ENCODE data around the gene SLC12A8.

SLC12A8 gene

GRCh38 chr3:125072301-125072700 is 140.2 kb downstream of the SLC12A8 start:
- no peak for DNase-seq

- no peak for DNase-seq
These were observed 142.4 kb downstream of the SLC12A8 start for GRCh38 chr3:125069968-125070745.

GRCh38 chr3:125069452-125069851 is 143.1 kb downstream of the SLC12A8 start:
- DNase-seq, result no peak

GRCh38 chr3:125068265-125068664 is 144.3 kb downstream of the SLC12A8 start:
- no peak for DNase-seq

GRCh38 chr3:125067225-125067624 is 145.3 kb downstream of the SLC12A8 start:
- DNase-seq, result no peak

- DNase-seq, result no peak
These were observed 149.5 kb downstream of the SLC12A8 start for GRCh38 chr3:125062904-125063618.

GRCh38 chr3:125061646-125062045 is 150.9 kb downstream of the SLC12A8 start:
- DNase-seq, result no peak

- no peak for DNase-seq
These were observed 151.4 kb downstream of the SLC12A8 start for GRCh38 chr3:125061170-125061569.

- no peak for DNase-seq
These were observed 152.9 kb downstream of the SLC12A8 start for GRCh38 chr3:125059488-125060245.

- DNase-seq, result no peak
These were observed 153.6 kb downstream of the SLC12A8 start for GRCh38 chr3:125058959-125059358.

GRCh38 chr3:125058529-125058928 is 154.0 kb downstream of the SLC12A8 start:
- DNase-seq, result no peak

GRCh38 chr3:125057186-125057850 is 155.2 kb downstream of the SLC12A8 start:
- DNase-seq, result no peak

GRCh38 chr3:125055913-125056745 is 156.4 kb downstream of the SLC12A8 start, which contains the start of gene HEG1:
Gene HEG1 (minus strand): TSS chr3:125055997. CDS start chr3:125055890, 107 bp downstream.
- DNase-seq, result peak; percentile 41 to 72

- DNase-seq, result no peak
These were observed 157.1 kb downstream of the SLC12A8 start for GRCh38 chr3:125055331-125055912.

GRCh38 chr3:125054449-125055329 is 157.9 kb downstream of the SLC12A8 start:
- DNase-seq, result no peak

GRCh38 chr3:125054062-125054448 is 158.5 kb downstream of the SLC12A8 start:
- DNase-seq, result no peak

GRCh38 chr3:125053304-125053699 is 159.2 kb downstream of the SLC12A8 start:
- DNase-seq, result no peak

- peak; percentile 28 to 33 for DNase-seq
These were observed 159.8 kb downstream of the SLC12A8 start for GRCh38 chr3:125052624-125053303.

- no peak for DNase-seq
These were observed 160.6 kb downstream of the SLC12A8 start for GRCh38 chr3:125051715-125052581.
